Measurements from ENCODE around the gene POU6F1. TPM values are rescaled to one million over a fixed set of nuclear protein-coding genes. Genes with fewer than 3 reads are reported as not detected.

The POU6F1 gene
- total and polyA plus RNA-seq, 5 donors from 2014 or later: 0.74 to 25.1 (median 2.5) TPM

GRCh38 chr12:51172515-51173431 lies 45.1 kb downstream of the POU6F1 start, which contains the start of gene TFCP2:
TSS of gene TFCP2 (minus strand) at chr12:51173135. CDS start at chr12:51172422, 713 bp downstream.
- Histone ChIP-seq H3K4me1 (ENCODE audit: control insufficient read depth, insufficient read depth, low read length, poor library complexity, severe bottlenecking) (peaks cover 17% of the 10 kb centered on the region), H3K9me3 (ENCODE audit: control insufficient read depth in 2 of 2, low read length in 2 of 2) (no peaks in the 10 kb centered on the region), H3K36me3 (ENCODE audit: control insufficient read depth, insufficient read depth, low read length) (no peaks in the 10 kb centered on the region), H3K27me3 (ENCODE audit: control insufficient read depth, insufficient read depth, low read length) (no peaks in the 10 kb centered on the region), H3K27ac (ENCODE audit: insufficient read depth, low read length, poor library complexity, severe bottlenecking) (peak within 1 kb of the TSS; percentile 96), H3K4me3 (ENCODE audit: low read depth, low read length) (peak within 1 kb of the TSS; percentile 87)
- H3K27me3 Mint-ChIP-seq: no peaks in the 10 kb centered on the region
- H3K27ac Mint-ChIP-seq: peak within 1 kb of the TSS in 1 of 3 donors; percentile 75
- H3K9me3 Mint-ChIP-seq: no peaks in the 10 kb centered on the region
- peak; percentile 91 to 97 (median 92) for DNase-seq
- H3K4me1 Mint-ChIP-seq: peaks cover 8 to 17% (median 15%) of the 10 kb centered on the region in 4 donors
- H3K36me3 Mint-ChIP-seq: no peaks in the 10 kb centered on the region
- H3K4me3 Mint-ChIP-seq: peak within 1 kb of the TSS in 3 of 4 donors; percentile 86 to 93 (median 86)
- peak; percentile 99 for ATAC-seq (ENCODE audit: low read depth in 2 of 2)

- Mint-ChIP-seq H3K4me3 (no peak overlapping the region), H3K9me3 (no peaks in the 10 kb centered on the region), H3K27me3 (no peaks in the 10 kb centered on the region), H3K4me1 (peaks cover 9 to 25% (median 19%) of the 10 kb centered on the region in 4 donors), H3K36me3 (no peaks in the 10 kb centered on the region), H3K27ac (no peak overlapping the region)
- DNase-seq (peak in 2 of 3 donors; percentile 10 to 38), ATAC-seq (ENCODE audit: low read depth in 2 of 2) (no peak)
- H3K27me3 ChIP-seq (ENCODE audit: control insufficient read depth, insufficient read depth, low read length): no peaks in the 10 kb centered on the region
- peaks cover 17% of the 10 kb centered on the region for H3K4me1 ChIP-seq (ENCODE audit: control insufficient read depth, insufficient read depth, low read length, poor library complexity, severe bottlenecking)
- peak overlapping the region; percentile 87 for H3K4me3 ChIP-seq (ENCODE audit: low read depth, low read length)
- no peaks in the 10 kb centered on the region for H3K36me3 ChIP-seq (ENCODE audit: control insufficient read depth, insufficient read depth, low read length)
- peak overlapping the region; percentile 96 for H3K27ac ChIP-seq (ENCODE audit: insufficient read depth, low read length, poor library complexity, severe bottlenecking)
- H3K9me3 ChIP-seq (ENCODE audit: control insufficient read depth in 2 of 2, low read length in 2 of 2): no peaks in the 10 kb centered on the region
These were observed 45.9 kb downstream of the POU6F1 start for GRCh38 chr12:51171884-51172514.

DNA sequence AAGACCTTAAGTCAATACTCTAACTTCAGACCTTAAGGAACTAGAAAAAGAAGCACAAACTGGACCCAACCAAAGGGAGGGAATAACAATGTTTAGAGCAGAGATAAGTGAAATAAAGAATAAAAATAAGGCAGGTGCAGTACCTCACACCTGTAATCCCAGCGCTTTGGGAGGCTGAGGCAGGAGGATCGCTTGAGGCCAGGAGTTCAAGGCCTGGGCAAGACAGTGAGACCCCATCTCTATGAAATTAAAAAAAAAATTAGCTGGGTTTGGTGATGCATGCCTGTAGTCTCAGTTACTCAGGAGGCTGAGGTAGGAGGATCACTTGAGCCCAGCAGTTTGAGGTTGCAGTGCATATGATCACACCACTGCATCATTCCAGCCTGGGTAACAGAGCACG lies 54.1 kb downstream of the POU6F1 start:
- H3K36me3 Mint-ChIP-seq: peaks cover 22% of the 10 kb centered on the region
- no peak overlapping the region for H3K4me3 Mint-ChIP-seq
- H3K27ac ChIP-seq (ENCODE audit: insufficient read depth, low read length, poor library complexity, severe bottlenecking): no peak overlapping the region
- H3K27me3 Mint-ChIP-seq: no peaks in the 10 kb centered on the region
- H3K4me1 Mint-ChIP-seq: peaks cover 28 to 55% (median 34%) of the 10 kb centered on the region in 4 donors
- H3K36me3 ChIP-seq (ENCODE audit: control insufficient read depth, insufficient read depth, low read length): no peaks in the 10 kb centered on the region
- H3K9me3 Mint-ChIP-seq: peaks cover 0 to 2% (median 0%) of the 10 kb centered on the region in 7 donors
- no peak overlapping the region for H3K4me3 ChIP-seq (ENCODE audit: low read depth, low read length)
- DNase-seq: no peak
- H3K27ac Mint-ChIP-seq: peak overlapping the region in 1 of 3 donors; percentile 79
- no peaks in the 10 kb centered on the region for H3K9me3 ChIP-seq (ENCODE audit: control insufficient read depth in 2 of 2, low read length in 2 of 2)
- H3K27me3 ChIP-seq (ENCODE audit: control insufficient read depth, insufficient read depth, low read length): no peaks in the 10 kb centered on the region
- no peak for ATAC-seq (ENCODE audit: low read depth in 2 of 2)
- H3K4me1 ChIP-seq (ENCODE audit: control insufficient read depth, insufficient read depth, low read length, poor library complexity, severe bottlenecking): peaks cover 6% of the 10 kb centered on the region

DNA sequence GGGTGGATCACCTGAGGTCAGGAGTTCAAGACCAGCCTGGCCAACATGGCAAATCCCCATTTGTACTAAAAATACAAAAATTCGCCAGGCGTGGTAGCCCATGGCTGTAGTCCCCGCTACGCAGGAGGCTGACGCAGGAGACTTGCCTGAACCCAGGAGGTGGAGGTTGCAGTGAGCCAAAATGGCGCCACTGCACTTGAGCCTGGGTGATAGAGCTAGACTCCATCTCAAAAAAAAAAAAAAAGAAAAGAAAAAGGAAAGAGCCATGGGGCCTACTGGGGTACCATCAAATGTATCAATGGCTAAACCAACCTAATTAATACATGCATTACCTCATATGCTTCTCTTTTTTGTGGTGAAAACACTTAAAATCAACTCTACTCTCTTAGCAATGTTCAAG lies 55.6 kb downstream of the POU6F1 start:
- H3K4me3 ChIP-seq (ENCODE audit: low read depth, low read length): no peak overlapping the region
- H3K9me3 ChIP-seq (ENCODE audit: control insufficient read depth in 2 of 2, low read length in 2 of 2): no peaks in the 10 kb centered on the region
- ATAC-seq (ENCODE audit: low read depth in 2 of 2) (no peak), DNase-seq (no peak)
- Mint-ChIP-seq H3K36me3 (peaks cover 22% of the 10 kb centered on the region), H3K27ac (peak overlapping the region in 1 of 3 donors; percentile 69), H3K4me3 (no peak overlapping the region), H3K27me3 (no peaks in the 10 kb centered on the region), H3K9me3 (peaks cover 0 to 2% (median 0%) of the 10 kb centered on the region in 7 donors), H3K4me1 (peaks cover 29 to 53% (median 32%) of the 10 kb centered on the region in 4 donors)
- H3K36me3 ChIP-seq (ENCODE audit: control insufficient read depth, insufficient read depth, low read length): no peaks in the 10 kb centered on the region
- no peak overlapping the region for H3K27ac ChIP-seq (ENCODE audit: insufficient read depth, low read length, poor library complexity, severe bottlenecking)
- H3K4me1 ChIP-seq (ENCODE audit: control insufficient read depth, insufficient read depth, low read length, poor library complexity, severe bottlenecking): peaks cover 6% of the 10 kb centered on the region
- no peaks in the 10 kb centered on the region for H3K27me3 ChIP-seq (ENCODE audit: control insufficient read depth, insufficient read depth, low read length)

DNA sequence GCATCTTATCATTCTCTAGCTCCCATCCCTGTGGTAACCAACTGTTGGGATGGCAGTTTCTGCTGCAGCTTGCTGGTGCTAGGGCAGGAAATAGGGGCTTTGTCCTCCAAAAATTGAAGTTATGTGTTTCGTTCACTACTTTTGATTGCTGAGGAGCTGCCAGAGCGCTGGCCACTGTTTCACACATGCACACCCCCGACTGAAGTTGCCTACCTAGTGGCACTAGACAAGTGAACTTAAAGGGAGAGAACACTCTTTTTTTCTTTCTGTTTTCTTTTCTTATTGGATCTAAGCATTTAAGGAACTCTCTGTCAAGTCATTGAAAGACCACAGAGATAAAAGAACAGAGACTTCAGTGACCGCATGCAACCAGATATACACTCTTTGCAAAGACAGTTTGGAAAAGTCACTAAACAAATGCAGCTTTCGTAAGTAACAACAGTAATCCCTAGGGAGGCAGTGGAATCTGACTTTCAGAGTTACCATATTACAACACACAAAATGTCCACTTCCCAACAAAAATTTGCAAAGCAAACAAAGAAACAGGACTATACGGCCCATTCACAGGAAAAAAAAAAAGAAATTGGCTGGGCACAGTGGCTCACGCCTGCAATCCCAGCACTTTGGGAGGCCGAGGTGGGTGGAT lies 56.9 kb downstream of the POU6F1 start:
- H3K4me1 Mint-ChIP-seq: peaks cover 20 to 49% (median 33%) of the 10 kb centered on the region in 4 donors

GRCh38 chr12:51156245-51156765 lies 61.6 kb downstream of the POU6F1 start:
- DNase-seq (peak in 1 of 3 donors; percentile 15), ATAC-seq (ENCODE audit: low read depth in 2 of 2) (no peak)
- Mint-ChIP-seq H3K4me1 (peaks cover 19 to 36% (median 23%) of the 10 kb centered on the region in 4 donors), H3K27ac (peak overlapping the region in 1 of 3 donors; percentile 42), H3K4me3 (no peak overlapping the region), H3K27me3 (no peaks in the 10 kb centered on the region), H3K36me3 (peaks cover 11% of the 10 kb centered on the region), H3K9me3 (peaks cover 0 to 1% (median 0%) of the 10 kb centered on the region in 7 donors)
- Histone ChIP-seq H3K27me3 (ENCODE audit: control insufficient read depth, insufficient read depth, low read length) (no peaks in the 10 kb centered on the region), H3K27ac (ENCODE audit: insufficient read depth, low read length, poor library complexity, severe bottlenecking) (no peak overlapping the region), H3K4me3 (ENCODE audit: low read depth, low read length) (no peak overlapping the region), H3K9me3 (ENCODE audit: control insufficient read depth in 2 of 2, low read length in 2 of 2) (no peaks in the 10 kb centered on the region), H3K4me1 (ENCODE audit: control insufficient read depth, insufficient read depth, low read length, poor library complexity, severe bottlenecking) (no peaks in the 10 kb centered on the region), H3K36me3 (ENCODE audit: control insufficient read depth, insufficient read depth, low read length) (no peaks in the 10 kb centered on the region)

More for the DNA sequence above, 56.9 kb downstream of the POU6F1 start:
- Histone ChIP-seq H3K9me3 (ENCODE audit: control insufficient read depth in 2 of 2, low read length in 2 of 2) (no peaks in the 10 kb centered on the region), H3K27me3 (ENCODE audit: control insufficient read depth, insufficient read depth, low read length) (no peaks in the 10 kb centered on the region), H3K4me3 (ENCODE audit: low read depth, low read length) (no peak overlapping the region), H3K4me1 (ENCODE audit: control insufficient read depth, insufficient read depth, low read length, poor library complexity, severe bottlenecking) (no peaks in the 10 kb centered on the region), H3K27ac (ENCODE audit: insufficient read depth, low read length, poor library complexity, severe bottlenecking) (no peak overlapping the region), H3K36me3 (ENCODE audit: control insufficient read depth, insufficient read depth, low read length) (no peaks in the 10 kb centered on the region)
- no peak for DNase-seq
- Mint-ChIP-seq H3K4me3 (no peak overlapping the region), H3K9me3 (peaks cover 0 to 2% (median 0%) of the 10 kb centered on the region in 7 donors), H3K27ac (peak overlapping the region in 2 of 3 donors; percentile 21 to 29), H3K36me3 (peaks cover 22% of the 10 kb centered on the region), H3K27me3 (no peaks in the 10 kb centered on the region)
- no peak for ATAC-seq (ENCODE audit: low read depth in 2 of 2)

DNA sequence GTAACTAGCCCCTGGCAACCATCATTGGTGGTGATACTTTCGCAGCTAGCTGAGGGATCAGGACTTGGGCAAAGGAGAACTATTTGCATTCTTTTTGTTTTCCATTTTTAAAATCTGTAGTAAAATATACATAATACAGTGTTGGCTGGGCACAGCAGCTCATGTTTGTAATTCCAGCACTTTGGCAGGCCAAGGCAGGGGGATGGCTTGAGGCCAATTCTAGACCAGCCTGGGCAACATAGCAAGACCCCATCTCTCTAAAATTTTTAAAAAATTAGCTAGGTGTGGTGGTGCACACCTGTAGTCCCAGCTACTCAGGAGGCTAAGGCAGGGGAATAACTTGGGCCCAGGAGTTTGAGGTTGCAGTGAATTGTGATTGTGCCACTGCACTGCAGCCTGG lies 64.9 kb downstream of the POU6F1 start:
- H3K27ac Mint-ChIP-seq: no peak overlapping the region
- Histone ChIP-seq H3K27me3 (ENCODE audit: control insufficient read depth, insufficient read depth, low read length) (no peaks in the 10 kb centered on the region), H3K36me3 (ENCODE audit: control insufficient read depth, insufficient read depth, low read length) (no peaks in the 10 kb centered on the region), H3K9me3 (ENCODE audit: control insufficient read depth in 2 of 2, low read length in 2 of 2) (no peaks in the 10 kb centered on the region), H3K4me1 (ENCODE audit: control insufficient read depth, insufficient read depth, low read length, poor library complexity, severe bottlenecking) (no peaks in the 10 kb centered on the region), H3K27ac (ENCODE audit: insufficient read depth, low read length, poor library complexity, severe bottlenecking) (no peak overlapping the region), H3K4me3 (ENCODE audit: low read depth, low read length) (no peak overlapping the region)
- no peaks in the 10 kb centered on the region for H3K27me3 Mint-ChIP-seq
- no peak for ATAC-seq (ENCODE audit: low read depth in 2 of 2)
- H3K4me3 Mint-ChIP-seq: no peak overlapping the region
- peaks cover 12 to 41% (median 30%) of the 10 kb centered on the region in 4 donors for H3K4me1 Mint-ChIP-seq
- H3K9me3 Mint-ChIP-seq: peaks cover 0 to 1% (median 0%) of the 10 kb centered on the region in 7 donors
- H3K36me3 Mint-ChIP-seq: peaks cover 12% of the 10 kb centered on the region
- DNase-seq: no peak
